Activated T-cell treated with anti-CD3 and anti-CD28 coated beads for 1 hour (primary cell): ENCODE data around the gene PARD3.
"Not testable (repeated sequence)": the region's sequence is repeated elsewhere in the genome, so short reads cannot be mapped to it uniquely, and the experiment has no call there.

Experiments used
- DNase-seq: peaks from one replicate; pipeline ENCODE4 v3.0.0-alpha.2; 2020; ENCODE audit warnings: low read depth

The PARD3 gene

GRCh38 chr10:34094146-34094696, 720.9 kb downstream of the PARD3 start:
- no peak for DNase-seq

- DNase-seq, result no peak
These were observed 722.2 kb downstream of the PARD3 start for GRCh38 chr10:34092891-34093290.

- DNase-seq, result no peak
These were observed 723.4 kb downstream of the PARD3 start for GRCh38 chr10:34091635-34092195.

- DNase-seq, result no peak
These were observed 725.8 kb downstream of the PARD3 start for GRCh38 chr10:34089253-34089652.

GRCh38 chr10:34088208-34088794, 726.8 kb downstream of the PARD3 start:
- DNase-seq, result no peak

GRCh38 chr10:34087095-34087418, 728.0 kb downstream of the PARD3 start:
- DNase-seq, result no peak

GRCh38 chr10:34083567-34083966, 731.5 kb downstream of the PARD3 start:
- DNase-seq, result no peak

- no peak for DNase-seq
These were observed 733.1 kb downstream of the PARD3 start for GRCh38 chr10:34081948-34082347.

GRCh38 chr10:34081347-34081743, 733.8 kb downstream of the PARD3 start:
- DNase-seq, result no peak

GRCh38 chr10:34080485-34081346, 734.4 kb downstream of the PARD3 start:
- DNase-seq, result no peak

GRCh38 chr10:34079702-34080484, 735.2 kb downstream of the PARD3 start:
- no peak for DNase-seq

GRCh38 chr10:34078745-34079470, 736.2 kb downstream of the PARD3 start:
- no peak for DNase-seq

- no peak for DNase-seq
These were observed 736.9 kb downstream of the PARD3 start for GRCh38 chr10:34078017-34078744.

GRCh38 chr10:34076443-34076842, 738.7 kb downstream of the PARD3 start:
- DNase-seq, result no peak

GRCh38 chr10:34075254-34075926, 739.7 kb downstream of the PARD3 start:
- DNase-seq, result no peak

- DNase-seq, result no peak
These were observed 741.0 kb downstream of the PARD3 start for GRCh38 chr10:34074051-34074450.

GRCh38 chr10:34067741-34068140, 747.4 kb downstream of the PARD3 start:
- not testable (repeated sequence) for DNase-seq

GRCh38 chr10:34063592-34063991, 751.5 kb downstream of the PARD3 start:
- no peak for DNase-seq

- no peak for DNase-seq
These were observed 753.3 kb downstream of the PARD3 start for GRCh38 chr10:34061841-34062240.
